ENCODE results near the gene AKT1.

Gene AKT1

DNA sequence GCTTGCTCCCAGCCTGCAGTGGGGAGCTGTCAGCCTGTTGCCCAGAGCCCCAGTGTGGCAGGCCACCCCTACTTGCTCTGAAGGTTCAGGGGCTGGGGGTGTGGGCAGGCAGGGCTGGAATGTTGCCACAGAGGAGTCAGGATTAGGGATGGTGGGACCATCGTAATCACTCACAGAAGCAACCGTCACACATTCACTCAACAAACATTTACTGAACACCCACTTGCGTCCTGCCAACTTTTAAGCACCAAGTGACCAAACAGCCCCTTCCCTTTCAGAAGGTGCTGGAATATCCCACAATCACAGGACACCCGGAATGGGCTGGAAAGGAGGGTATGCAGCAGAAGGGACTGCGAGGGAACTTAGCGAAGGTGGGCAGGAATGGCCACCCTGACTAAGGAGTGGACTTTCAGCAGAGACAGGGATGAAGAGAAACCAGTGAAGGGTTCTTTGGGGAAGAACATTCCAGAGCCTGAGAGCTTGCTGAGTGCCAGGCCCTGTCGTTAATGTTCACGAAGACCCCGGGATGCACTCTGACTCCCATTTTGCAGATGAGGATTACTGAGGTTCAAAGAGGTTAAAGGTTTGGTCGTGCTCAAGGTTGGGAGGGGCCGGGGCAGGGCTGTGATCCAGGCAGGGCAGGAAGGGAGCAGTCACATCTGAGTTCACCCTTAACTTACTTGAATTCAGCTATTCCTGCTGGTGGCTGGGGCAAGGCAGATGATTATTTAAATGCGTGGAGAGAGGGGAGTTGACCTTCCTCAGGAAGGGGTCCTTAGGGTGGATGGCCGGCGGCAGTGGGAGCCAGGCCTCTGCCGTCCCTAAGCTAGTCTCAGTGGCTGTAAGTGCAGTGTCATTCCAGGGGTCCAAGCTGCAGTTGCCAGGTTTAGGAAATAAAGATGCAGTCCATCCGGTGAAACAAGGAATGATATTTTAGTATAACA, 3.0 kb upstream of the AKT1 start:
- no peak for DNase-seq

GRCh38 chr14:104797115-104798044, 1.8 kb upstream of the AKT1 start:
- no peak for DNase-seq

DNA sequence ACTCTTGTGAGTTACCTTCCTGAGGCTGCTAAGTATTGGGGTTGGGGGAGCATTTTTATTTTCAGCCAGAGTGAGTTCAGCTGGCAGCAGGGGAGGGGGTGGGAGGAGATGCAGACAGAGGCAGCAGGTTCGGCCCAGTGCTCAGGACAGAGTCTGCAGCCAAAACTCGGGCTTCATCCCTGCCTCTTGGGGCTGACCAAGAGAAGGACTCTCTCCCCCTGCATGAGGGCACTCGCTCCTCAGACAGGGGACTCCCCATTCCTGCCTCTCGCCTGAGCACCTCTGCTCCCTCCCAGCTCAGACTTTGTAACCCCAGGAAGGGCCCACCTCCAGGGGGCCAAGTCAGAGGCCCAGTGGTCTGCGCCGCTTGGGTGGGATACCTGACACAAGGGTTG, 1.1 kb upstream of the AKT1 start:
- no peak for DNase-seq

- DNase-seq: peak; percentile 35
Measured at GRCh38 chr14:104795781-104796686, 486 bp upstream of the AKT1 start.

GRCh38 chr14:104794631-104794992, 936 bp downstream of the AKT1 start:
- DNase-seq: no peak

GRCh38 chr14:104794099-104794498, 1.4 kb downstream of the AKT1 start:
- no peak for DNase-seq

DNA sequence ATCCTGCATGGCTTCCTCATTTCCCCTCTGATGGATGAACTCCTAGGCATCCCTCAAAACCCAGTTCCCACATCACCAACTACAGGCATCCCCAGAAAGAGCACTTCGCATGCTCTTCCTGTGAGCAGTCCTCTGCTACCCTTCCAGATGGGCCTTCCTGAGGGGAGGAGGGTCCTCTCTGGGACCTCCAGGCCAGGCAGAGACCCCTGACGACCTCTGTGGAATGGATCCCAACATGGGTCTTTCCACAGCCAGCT, 1.9 kb downstream of the AKT1 start:
- DNase-seq: no peak

DNA sequence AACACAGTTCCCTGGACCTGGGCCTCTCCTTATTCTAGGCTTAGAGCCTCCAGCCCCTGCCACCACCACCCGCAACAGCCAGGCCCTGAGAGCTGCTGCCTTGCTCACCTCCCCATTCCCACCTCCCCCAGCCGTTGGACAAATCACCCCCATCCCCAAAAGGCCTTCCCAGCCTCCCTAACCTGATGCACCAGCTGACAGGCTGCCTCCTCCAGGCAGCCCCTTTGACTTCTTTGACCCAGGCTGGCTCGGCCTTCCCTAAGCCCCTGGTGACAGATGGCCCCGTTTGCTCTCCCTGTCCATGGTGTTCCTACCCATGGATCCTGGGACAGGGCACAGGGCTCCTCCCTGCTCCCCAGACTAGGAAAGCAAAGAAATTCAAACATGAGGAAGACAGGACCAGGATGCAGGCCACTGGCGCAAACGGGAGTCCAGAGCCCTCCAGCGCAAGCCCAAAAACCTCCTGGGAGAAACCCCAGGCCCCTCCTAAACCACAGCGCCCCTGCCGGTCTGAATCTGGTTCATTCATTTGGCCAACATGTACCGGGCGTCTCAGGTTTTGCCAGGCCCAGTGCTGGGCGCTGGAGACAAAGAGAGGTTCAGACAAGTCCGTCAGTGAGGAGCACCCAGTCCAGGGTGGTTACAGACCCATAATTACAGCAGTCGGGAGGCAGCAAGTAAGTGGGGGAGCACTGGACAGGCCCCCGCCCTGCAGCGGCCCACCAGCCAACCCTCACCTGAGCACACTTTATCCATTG, 2.4 kb downstream of the AKT1 start:
- DNase-seq: no peak

- DNase-seq: no peak
Measured at GRCh38 chr14:104792101-104792884, 3.3 kb downstream of the AKT1 start.

DNA sequence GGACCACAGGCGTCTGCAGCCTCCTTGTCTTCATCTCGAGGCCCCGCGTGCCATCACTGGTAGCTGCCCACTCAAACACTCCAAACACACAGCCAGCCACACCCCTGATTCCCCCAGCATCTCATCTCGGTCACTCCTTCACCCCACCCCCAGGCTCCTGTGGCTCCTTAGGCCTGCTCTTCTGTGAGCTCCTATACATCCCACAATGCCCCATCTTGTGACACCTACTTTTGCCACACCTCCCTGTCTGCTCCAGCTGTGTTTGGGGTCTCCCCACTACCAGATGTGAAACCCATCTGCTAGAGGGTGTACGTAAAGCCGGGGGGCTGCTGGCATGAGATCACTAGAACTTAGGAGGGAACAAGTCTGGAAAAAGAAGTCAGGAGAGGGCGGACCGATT, 4.1 kb downstream of the AKT1 start:
- DNase-seq: no peak

- no peak for DNase-seq
Measured at GRCh38 chr14:104789752-104790743, 5.5 kb downstream of the AKT1 start.

- no peak for DNase-seq
Measured at GRCh38 chr14:104788873-104789663, 6.5 kb downstream of the AKT1 start.

DNA sequence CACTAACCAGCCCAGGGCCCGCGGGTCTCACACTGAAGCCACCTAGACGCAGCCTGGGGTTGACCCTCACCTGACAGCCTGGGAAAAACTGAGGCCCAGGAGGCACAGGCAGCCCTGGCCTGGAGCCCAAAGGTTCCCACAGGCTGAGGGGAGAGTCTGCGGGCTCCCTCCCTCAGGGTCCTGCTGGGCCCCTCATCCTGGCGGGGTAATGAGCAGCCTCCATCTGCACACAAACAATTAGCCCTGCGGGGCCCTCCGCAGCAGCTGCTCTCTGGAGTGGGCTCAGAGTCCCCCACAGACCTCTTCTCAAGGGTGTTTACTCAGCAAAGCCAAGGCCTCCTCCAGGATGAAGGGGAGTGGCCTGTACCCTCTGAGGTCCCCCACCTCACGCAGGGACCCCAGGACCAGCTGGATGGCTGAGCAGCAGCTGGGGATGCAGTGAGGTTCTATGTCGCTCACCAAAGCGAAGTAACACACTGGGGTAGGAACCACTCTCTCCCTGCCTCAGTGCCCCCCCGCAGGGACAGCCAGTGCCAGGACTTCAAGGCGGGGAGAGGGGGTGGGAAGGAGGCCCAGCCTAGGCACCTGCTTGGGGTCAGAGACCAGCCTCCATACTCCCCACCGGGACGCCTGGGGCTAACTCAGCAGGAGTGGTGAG, 7.3 kb downstream of the AKT1 start:
- no peak for DNase-seq

- no peak for DNase-seq
Measured at GRCh38 chr14:104787736-104788135, 7.8 kb downstream of the AKT1 start.

DNA sequence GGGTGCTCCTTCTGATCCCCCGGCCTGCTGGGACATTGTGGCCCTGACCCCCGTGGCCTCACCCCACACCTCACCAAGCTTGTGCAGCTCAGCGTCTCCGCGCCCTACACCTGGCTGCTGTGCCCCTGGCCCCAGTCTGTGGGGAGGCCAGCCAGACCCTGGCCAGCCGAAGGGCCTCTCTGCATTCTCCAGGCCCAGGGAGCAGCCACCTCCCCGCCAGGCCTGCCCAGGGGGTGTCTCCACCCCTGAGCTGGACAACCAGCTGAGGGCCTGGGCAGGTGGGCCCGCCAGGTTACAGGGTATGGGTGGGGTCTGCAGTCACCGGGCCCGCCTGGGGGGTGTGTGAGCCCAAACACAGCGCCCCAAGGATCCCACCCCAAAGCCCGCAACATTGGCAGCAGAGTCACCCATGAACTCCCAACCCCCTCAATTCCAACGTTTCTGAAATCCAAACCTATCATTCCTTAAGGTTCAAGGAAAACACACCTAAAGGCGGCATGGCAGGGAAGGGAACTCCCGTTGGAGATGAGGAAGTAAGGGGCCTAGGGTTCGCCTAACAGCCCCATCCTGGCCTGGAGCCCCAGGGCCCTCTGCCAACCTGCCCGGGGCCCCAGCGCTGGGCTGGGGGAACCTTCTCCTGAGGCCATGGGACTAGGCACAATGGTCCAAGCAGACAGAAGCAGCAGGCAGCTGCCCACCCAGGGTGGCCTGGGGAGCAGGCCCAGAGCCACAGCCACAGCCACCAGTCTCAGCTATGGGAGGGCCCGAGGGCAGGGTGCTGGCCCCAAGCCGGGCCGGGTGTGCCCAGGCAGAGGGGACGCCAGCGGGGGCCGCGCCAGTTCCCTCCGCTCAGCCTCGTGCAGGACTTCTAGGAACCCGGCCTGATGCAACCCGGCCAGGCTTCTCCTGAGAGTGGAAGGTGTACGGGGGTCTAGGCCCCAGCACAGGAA, 8.5 kb downstream of the AKT1 start:
- no peak for DNase-seq

DNA sequence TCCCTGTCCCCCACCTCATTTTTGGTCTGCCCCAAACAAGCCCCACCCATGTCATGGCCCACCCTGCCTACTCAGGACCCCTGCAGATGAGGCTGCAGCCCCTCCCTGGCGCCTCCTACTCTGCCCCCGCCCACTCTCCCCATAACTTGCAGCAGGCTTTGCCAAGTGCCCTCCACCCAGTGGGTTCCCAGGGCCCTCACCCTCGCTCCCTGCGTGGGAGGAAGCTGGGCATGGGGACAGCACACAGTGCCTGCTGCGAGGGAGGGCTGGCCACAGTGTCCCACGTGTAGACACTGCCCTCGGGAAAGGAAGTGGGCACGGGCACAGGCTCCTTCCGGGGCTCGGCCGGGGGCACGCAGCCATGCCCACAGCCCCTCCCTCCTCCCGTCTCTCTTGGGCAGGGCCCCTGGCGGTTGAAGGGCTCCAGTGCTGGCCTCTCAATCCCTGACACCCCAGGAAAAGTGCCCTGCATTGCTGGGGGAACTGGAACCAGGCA, 9.4 kb downstream of the AKT1 start:
- DNase-seq: no peak

DNA sequence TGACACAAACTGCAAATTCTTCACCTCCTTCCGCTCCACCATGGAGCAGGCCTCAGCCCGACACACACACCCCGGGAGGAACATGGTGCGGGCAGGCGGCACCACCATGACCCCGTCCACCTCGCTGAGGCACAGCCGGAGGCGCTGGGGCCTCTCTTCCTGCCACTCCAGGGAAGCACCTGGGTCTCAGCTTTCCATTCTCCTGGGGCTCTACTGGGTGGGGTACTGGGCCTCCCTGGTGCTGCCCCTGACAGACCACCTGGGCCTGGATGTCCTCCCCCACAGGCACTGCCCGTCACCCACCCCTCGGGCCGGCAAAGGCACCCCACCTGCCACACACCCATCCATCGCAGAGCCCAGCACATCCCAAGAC, 9.9 kb downstream of the AKT1 start:
- DNase-seq: no peak

All from CD4-positive, alpha-beta T cell treated with Interleukin-4 for 4 hours (primary cell).